HG03060 (cell line): ENCODE data around the gene TFDP3.

Experiments
- ATAC-seq: cut with Tn5 transposase; IDR thresholded peaks from one replicate; pipeline ENCODE4 v1.9.1; 2021; ENCODE audit warnings: low read depth, moderate number of reproducible peaks; ENCODE audit not compliant: unreplicated experiment

Gene TFDP3, protein sequence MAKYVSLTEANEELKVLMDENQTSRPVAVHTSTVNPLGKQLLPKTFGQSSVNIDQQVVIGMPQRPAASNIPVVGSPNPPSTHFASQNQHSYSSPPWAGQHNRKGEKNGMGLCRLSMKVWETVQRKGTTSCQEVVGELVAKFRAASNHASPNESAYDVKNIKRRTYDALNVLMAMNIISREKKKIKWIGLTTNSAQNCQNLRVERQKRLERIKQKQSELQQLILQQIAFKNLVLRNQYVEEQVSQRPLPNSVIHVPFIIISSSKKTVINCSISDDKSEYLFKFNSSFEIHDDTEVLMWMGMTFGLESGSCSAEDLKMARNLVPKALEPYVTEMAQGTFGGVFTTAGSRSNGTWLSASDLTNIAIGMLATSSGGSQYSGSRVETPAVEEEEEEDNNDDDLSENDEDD

DNA sequence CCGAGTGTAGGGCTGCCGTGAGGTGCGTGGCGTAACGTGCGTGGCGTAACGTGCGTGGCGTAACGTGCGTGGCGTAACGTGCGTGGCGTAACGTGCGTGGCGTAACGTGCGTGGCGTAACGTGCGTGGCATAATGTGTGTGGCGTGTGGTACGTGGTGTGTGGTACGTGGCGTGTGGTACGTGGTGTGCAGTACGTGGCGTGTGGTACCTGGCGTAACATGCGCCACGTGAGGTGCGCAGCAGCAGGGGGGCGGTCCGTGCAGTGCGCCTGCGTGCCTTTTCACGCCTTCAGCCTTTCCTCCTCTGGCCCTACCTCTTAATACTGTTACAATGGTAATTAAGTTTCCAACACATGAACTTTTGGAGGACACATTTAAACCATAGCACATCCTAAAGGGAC is at the start of gene TFDP3:
TSS of gene TFDP3 (minus strand) at position 26 of the 400 bp plus-strand sequence. CDS start 95 bp downstream, outside the sequence.
- ATAC-seq: no peak

DNA sequence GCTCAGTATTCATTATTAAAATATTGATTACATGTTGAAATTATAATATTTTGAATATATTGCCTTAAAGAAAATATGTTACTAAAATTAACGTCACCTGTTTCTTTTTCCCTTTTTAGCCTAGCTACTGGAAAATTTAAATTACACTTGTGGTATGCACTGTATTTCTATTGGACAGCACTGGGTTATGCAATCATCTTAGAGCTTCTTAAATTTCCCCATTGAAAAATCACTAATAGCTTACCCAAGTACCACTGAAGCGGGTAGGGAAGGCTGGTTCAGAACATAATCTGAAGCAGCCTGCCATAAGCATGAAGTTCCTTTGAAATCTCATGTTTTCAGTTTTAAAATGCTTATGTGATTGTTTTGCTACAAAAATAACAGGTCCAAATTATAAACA is 49.5 kb upstream of the TFDP3 start:
- no peak for ATAC-seq

DNA sequence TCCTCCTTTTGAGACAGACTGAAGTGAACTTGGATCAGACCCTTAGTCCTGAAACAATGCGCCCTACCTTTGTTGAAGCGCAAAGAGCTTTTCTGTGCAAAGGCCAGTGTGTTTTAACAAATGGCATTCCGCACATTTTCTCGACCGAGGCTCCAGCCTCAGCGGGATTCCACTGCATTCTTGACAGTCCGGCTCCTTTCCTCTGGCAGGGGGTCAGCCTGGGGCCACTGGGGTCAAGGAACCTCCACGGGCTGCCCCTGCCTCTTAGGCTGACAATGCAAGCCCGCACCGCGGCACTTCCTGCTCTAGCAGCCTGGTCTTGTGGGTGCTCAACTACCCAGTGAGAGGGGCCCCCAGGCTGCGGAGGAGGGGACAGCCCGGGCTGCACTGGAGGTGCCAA is 47.2 kb upstream of the TFDP3 start:
- no peak for ATAC-seq

DNA sequence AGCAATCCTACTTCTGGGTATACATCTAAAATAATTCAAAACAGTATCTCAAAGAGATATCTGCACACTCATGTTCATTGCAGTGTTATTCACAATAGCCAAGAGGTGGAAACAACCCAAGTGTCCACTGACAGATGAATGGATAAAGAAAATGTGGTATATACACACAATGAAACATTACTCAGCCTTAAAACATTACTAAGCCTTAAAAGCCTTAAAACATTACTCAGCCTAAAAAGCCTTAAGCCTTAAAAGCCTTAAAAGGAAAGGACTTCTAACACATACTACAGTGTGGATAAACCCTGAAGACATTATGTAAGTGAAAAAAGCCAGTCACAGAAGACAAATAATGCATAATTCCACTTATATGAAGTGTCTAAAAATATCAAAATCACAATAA is 40.3 kb upstream of the TFDP3 start:
- ATAC-seq: no peak

DNA sequence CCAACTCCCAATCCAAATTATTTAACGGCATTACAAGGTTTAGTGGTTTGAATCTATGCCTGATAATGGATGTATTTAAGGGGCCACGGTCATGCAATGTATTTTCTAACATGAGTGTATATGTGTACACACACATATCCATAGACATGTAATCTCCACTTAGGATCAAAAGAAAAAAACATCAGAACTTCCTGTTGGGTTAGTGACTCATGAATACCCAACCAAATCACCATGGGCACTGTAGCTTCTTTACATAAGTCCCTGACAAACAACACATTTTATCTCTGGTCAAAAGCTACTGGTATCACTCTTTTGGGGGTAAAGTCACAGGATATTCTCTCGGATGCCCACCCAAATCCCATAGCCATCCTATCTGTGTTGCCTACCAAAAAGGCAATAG is 36.5 kb upstream of the TFDP3 start:
- no peak for ATAC-seq

DNA sequence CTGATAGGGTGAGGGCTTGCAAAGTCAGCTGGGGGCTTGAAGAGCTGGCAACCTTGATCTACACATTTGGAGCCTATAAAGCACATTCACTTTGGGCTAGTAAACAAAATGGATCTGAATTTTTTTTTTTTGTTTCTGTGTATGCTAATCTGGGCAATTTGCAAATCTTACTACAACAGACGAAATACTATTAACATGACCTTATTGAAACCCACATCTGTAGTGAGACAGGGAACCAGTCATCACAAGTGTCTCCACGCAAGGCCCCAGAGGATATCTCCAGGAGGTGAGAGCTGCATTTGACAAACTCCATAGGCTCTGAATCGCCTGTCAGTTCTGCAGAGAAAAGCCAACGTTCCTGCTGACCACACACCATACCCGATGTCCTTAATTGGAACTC is 33.0 kb upstream of the TFDP3 start:
- ATAC-seq: no peak

DNA sequence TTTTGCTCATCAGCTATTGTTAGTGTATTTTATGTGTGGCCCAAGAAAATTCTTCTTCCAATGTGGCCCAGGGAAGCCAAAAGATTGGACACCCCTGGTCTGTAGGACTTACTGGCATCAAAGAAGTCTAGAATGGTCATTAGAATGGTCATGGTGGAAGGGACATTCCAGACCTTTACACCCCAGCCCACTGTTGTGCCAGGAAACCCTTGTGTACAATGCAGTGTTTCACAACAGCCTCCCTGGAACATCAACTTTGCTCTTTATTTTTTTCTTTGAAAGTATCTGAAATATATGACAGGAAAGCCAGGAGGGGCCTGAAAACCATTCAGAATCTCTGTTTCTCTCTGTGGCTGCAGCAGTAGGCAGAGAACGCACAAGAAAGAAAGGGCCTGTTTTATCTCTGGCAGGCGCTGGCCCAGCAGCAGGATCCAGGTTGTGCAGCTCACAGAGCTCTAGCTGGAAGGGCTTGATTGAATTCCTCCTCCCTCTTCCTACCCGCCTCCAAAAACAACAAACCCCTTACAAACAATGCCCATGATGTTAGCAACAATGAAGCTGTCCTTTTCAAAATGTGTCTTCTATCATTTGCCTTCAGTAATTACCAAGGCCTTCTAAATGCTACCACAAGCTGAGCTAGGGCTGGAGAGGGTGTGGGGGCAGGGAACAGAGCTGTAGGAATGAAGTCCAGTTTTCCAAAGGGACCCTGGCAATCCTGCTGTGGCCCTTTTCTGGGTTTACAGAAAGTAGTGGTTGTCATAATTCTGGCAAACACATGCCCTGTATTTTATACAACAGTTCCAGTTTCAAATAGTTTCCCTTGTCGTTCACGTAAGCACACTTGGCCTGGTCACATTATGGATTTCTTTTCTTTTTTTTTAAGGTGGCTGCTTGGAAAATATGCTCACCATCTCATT is 32.3 kb upstream of the TFDP3 start:
- ATAC-seq: no peak

DNA sequence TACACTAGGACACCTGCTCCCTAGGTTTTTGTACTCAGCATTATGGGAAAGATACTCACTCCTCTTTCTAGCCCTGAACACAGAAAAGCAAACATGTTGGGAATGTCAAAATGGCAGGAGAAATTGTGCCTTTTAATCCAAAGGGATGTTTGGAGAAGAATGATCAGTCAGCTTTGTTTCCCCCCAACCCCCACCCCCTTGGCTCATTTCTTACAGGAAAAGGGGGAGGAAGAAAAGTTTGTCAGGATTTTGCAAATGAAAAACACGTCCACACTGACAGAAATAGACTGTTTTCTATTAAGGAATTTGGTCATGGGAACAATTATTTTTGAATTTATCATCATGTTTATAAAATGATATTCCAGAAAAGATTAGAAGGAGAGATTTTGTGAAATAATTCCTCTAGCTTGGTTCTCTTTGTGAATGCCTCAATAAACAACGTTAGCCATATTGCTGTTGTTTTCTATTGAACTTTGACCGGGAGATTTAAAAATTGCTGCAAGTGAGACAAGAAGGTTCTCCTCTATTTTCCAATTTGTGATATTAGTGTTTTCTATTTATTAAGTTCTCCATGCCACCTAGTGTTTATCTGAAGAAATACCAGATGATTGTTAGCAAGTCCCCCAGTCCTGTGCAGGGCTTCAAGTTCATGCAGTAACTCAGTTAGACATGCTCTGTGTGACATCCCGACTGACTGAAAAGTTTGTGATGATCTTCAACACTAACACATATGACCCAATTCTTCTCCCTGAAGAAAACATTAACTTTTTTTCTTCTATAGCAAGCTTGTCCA is 31.3 kb upstream of the TFDP3 start:
- no peak for ATAC-seq

DNA sequence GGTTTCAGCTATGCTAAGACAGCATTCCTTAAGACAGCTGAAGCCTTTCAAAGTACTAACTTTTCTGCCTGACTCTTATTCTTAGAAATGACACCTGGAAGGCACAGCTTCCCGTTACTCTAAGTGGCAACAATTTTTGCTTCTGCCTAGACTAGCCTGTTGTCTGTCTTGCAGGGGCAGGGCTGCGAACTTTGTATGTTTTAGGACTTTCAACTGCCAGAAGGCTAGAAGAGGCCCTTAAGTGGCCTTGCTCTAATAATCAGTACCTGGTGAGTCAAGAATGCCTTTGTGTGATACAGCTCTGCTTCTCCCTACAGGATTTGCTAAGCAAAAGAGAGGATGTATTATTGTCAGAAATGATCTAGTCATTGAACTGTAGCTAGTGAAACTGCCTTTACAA is 30.0 kb upstream of the TFDP3 start:
- no peak for ATAC-seq

DNA sequence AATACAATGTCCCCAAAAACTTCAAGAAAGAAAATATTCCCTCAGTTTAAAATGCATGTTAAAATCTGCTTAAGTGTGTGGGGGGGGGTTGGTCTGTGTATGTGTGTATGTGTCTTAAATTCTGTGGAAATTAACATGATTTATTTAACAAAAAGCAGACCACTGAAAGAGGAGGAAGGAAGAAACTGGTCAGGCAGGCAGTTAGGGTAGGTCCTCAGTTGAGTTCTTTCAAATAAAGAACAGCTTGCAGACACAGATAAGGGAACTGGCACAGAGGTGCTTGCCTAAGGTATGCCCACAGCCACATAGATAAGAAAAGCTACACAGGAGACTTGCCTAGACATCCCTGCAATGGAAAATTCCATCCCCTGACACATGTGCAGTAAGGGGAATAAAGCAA is 28.8 kb upstream of the TFDP3 start:
- no peak for ATAC-seq

DNA sequence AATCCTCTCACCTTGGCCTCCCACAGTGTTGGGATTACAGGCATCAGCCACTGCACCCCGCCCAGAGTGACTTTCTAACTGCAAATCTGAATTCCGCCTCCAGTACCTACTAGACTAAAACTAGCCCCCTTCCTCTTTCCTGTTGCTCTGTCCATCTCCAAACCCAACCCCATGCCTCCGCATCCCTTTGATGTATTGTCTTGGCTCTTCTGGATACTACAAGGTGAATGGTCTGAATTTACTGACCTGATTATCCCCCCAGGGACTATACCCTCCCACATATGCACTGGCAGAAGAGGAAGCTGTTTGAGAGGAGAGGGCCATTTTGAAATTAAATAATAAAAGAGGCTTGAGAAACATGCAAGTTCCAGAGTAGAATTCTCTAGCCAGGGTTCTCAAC is 17.7 kb upstream of the TFDP3 start:
- ATAC-seq: no peak

DNA sequence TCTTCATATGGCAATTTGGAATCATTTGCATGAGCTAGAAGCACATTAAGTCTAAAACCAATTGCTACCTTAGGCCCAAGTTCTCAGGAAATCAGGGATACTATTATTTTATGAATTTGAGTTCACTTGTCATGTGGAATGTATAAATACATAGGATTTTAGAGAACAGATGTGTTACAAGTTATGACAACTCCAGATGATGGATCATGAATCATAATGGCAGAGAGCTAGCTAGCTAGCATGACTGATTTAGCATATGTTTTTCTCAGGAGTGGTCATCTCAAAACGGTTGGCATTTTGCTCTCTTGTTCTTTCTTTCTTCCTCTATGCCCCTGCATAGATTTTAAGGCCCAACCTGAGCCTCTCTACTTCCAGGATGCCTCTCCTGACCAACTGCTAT is 14.2 kb upstream of the TFDP3 start:
- ATAC-seq: no peak

DNA sequence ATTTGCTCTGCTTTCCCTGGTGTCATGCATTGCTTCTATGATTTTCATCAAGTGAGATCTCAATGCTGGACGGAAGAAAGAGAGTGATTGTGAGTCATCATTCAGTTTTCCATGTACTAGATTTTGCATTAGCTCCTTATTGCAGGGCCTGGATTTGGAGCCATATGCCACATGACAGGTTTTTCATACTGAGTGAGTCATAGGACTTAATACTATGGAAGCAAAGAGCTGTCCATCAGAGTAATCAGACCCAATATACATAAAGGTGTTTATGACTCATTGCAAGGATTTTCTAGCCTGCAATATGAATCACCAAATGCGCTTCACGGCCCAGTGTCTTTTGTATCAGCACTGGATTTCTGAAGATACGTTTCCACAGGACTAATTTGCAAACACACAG is 11.2 kb upstream of the TFDP3 start:
- no peak for ATAC-seq

DNA sequence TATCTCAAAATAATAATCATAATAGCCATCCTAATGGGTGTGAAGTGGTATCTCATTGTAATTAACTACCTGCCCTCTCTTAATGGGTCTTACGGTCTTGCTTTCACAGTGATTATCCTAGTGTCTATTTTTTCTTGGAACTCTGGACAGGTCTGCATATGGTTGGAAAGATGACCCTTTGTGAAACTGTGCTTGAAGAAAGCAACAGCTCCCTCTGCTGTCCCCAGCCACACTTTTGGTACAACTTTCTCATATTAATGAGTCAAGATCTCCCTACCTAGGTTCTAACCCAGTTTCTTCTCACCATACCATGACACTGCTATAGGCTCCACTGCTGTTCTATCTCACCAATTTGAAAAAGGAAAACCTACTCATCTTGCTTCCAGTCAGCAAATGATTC is 2.4 kb downstream of the TFDP3 start:
- ATAC-seq: no peak

DNA sequence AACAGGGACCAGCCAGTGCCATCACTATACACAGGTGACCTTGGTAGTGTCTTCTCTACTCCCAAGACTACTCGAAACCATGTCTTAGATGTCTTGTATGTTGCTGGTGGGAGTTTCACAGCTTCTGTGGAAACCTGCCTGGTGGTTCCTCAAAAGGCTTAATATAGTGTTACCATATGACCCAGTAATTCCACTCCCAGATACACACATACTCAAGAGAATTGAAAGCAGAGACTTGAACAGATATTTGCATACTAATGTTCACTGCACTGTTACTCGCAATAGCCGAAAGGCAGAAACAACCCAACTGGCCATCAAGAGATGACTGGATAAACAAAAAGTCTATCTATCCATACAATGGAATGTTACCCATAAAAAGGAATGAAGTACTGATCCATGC is 3.1 kb downstream of the TFDP3 start:
- no peak for ATAC-seq

DNA sequence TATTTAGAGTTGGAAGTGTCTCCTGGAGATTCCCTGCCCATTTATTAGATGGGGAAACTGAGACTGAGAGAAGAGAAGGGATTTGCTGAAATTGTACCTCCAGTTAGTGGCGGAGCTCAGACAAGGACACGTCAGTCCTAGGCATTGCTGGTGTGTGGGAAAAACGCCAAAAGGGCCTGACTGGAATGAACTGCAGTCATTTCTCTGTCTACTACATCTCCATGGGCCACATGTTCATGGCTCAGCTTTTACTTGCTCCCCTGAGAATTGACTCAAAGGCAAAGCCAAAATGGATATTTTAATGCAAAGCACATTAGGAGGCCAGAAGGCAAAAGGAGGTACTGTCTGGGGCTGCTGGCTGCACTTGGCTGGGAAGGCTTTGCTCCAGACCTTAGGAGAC is 3.9 kb downstream of the TFDP3 start:
- no peak for ATAC-seq

DNA sequence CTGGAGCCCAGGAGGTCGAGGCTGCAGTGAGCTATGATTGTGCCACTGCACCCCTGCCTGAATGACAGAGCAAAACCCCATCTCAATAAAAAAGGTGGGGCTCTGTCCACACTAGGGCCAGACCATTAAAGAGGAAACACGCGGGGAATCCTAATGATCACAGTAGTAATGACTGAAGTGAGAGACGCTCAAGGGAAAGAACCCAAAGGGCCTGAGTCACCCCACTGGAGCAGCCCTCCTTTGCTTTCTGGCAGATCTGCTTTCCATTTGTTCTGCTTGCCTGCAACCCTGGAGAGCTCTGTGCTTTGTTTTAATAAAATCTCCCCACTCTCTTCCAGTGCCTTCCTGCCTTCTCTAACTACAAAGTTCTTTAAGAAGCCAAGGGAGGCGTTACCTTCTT is 5.0 kb downstream of the TFDP3 start:
- no peak for ATAC-seq

DNA sequence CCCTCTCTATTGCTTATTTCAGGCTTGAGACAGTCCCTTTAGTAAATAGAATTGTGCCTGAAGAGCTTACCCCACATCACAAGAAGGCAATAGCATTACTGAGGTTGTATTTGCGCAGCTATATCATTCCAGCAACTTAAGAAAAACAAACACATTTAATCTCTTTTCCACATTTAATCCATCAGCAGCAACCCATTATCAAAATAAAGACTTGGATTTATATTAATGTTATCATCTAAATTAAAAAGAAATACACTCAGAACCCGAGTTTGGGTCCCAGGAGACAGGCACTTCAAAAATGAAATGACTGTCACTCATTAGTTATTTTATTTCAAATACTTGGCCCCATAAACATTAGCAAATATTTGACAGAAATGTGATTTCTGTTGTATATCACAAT is 10.4 kb downstream of the TFDP3 start:
- no peak for ATAC-seq

DNA sequence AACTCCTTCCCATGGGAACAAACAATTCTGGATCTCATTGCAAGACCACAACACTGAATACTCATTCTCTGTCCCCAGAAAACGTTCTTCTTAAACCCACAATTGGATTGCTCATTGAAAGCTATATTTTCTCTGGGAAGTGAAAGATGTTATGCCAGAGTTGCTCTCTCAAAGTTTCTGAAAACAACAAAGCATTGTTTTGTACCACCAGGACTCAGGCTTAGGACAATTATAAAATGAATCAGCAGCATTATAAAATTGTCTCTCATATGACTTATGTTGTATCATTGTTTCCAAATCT is 26.5 kb downstream of the TFDP3 start:
- ATAC-seq: no peak

DNA sequence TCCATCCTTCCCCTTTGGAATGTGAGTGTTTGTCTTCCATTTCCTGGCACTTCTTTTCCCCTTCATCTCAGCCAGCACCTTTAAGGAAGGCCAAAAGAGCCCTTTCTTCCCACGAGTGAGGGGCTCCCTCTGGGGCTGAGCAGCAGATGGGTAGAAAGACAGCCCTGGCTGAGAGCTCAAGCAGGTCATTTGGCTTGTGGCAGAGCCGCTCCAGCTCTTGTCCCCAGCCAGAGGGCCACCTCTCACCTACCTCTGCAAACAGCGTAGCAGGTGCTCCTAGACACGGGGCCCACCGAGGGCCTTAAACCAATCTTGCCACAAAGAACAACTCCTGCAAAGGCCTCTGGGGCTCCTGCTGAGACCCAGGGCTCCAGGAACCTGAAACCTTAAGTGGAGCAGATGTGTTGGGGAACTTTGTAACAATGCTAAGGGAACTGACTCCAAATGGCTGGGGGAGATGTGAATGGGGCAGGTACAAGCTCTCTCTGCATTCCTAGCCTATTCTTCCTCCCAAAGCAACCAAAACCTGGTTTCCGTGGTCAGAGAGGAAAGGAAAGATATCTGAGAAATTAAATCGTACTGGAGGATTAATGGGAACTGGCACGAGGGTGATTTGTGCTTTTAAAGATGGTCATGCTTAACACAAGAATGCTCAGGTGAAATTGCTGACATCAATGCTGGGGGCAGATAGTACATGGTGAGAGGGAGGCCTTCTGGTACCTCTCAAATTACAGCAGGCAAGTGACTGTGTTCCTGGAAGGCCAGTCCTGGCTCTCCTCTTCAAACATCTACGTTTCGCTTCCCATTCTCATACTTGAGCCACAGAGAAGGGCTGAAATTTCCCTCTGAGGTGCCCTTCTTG is 27.0 kb downstream of the TFDP3 start:
- no peak for ATAC-seq
